SK-N-SH (cell line): ENCODE measurements around the gene CENPX. TPM values are rescaled to one million over a fixed set of nuclear protein-coding genes. Genes with fewer than 3 reads are reported as not detected.

Experiments
- CTCF ChIA-PET: fragments of 300-600, 350-600 bp; formaldehyde crosslinking; extraction: SDS; loops from one replicate; lab custom pipeline; 2021; lab: Yijun Ruan, JAX
- POLR2A ChIA-PET: fragments of 350-600 bp; sonication (Branson Sonifier 250); formaldehyde crosslinking; extraction: SDS; loops from one replicate; lab custom pipeline; 2020; ENCODE audit warnings: antibody characterized with exemption, inconsistent platforms; lab: Yijun Ruan, JAX
- DNase-seq: peaks from one replicate; pipeline ENCODE4 v3.0.0; 2012
- H2AFZ ChIP-seq: fragments of 200-600 bp; sonication (generic); 2 replicates; pipeline ENCODE4 v1.8.1; 2016; ENCODE audit warnings: antibody characterized with exemption, mild to moderate bottlenecking, low read depth
- H3F3A ChIP-seq: fragments of 200-600 bp; sonication (generic); replicated peaks from 2 replicates; pipeline ENCODE3; 2016; ENCODE audit warnings: antibody characterized with exemption, mild to moderate bottlenecking; ENCODE audit not compliant: insufficient read depth
- H3K27ac ChIP-seq, 2 experiments: fragments of 200-500 bp in 1 of 2; fragments of 200-600 bp in 1 of 2; sonication (Bioruptor generic) in 1 of 2; sonication (generic), shearing (Covaris generic) in 1 of 2; 2 replicates each; pipeline versions ENCODE4 v1.5.1 to v1.6.1; 2014 to 2016; ENCODE audit warnings: low read depth in 2 of 2, inconsistent platforms in 1 of 2, low read length in 1 of 2, mild to moderate bottlenecking in 1 of 2, mixed read lengths in 1 of 2
- H3K27me3 ChIP-seq: fragments of 200-600 bp; sonication (generic), shearing (Covaris generic); 2 replicates; pipeline ENCODE4 v1.6.1; 2016; ENCODE audit warnings: mixed run types; ENCODE audit not compliant: insufficient read depth
- H3K36me3 ChIP-seq, 2 experiments: fragments of 200-500 bp in 1 of 2; fragments of 200-600 bp in 1 of 2; sonication (Bioruptor generic) in 1 of 2; sonication (generic) in 1 of 2; replicated peaks in 1 of 2; 2 replicates each; pipeline versions ENCODE3 to v1.5.1; 2014 to 2016; ENCODE audit warnings: low read length in 1 of 2, mild to moderate bottlenecking in 1 of 2; ENCODE audit not compliant: insufficient read depth in 2 of 2, control insufficient read depth in 1 of 2
- H3K4me1 ChIP-seq, 2 experiments: fragments of 200-500 bp in 1 of 2; fragments of 200-600 bp in 1 of 2; sonication (Bioruptor generic) in 1 of 2; sonication (generic), shearing (Covaris generic) in 1 of 2; 2 replicates each; pipeline versions ENCODE4 v1.5.1 to v1.6.1; 2014 to 2016; ENCODE audit warnings: low read depth in 1 of 2, low read length in 1 of 2, mixed run types in 1 of 2; ENCODE audit not compliant: insufficient read depth in 2 of 2, control insufficient read depth in 1 of 2
- H3K4me2 ChIP-seq: fragments of 200-600 bp; sonication (generic), shearing (Covaris generic); 2 replicates; pipeline ENCODE4 v1.6.1; 2017; ENCODE audit warnings: mixed run types
- H3K4me3 ChIP-seq, 2 experiments: fragments of 200-500 bp in 1 of 2; fragments of 200-600 bp in 1 of 2; sonication (Bioruptor generic) in 1 of 2; sonication (generic), shearing (Covaris generic) in 1 of 2; 2 replicates each; pipeline versions ENCODE4 v1.5.1 to v1.8.1; 2014 to 2016; ENCODE audit warnings: low read depth in 2 of 2, inconsistent platforms in 1 of 2, low read length in 1 of 2, mild to moderate bottlenecking in 1 of 2, mixed read lengths in 1 of 2, moderate library complexity in 1 of 2
- H3K79me2 ChIP-seq: fragments of 200-600 bp; sonication (generic); 2 replicates; pipeline ENCODE4 v1.8.1; 2017; ENCODE audit warnings: mild to moderate bottlenecking; ENCODE audit not compliant: insufficient read depth
- H3K9ac ChIP-seq: fragments of 200-600 bp; sonication (generic); 2 replicates; pipeline ENCODE4 v1.6.1; 2017; ENCODE audit warnings: mixed run types
- H3K9me2 ChIP-seq: fragments of 200-600 bp; sonication (generic); 2 replicates; pipeline ENCODE4 v1.6.1; 2017; ENCODE audit warnings: mixed run types
- H3K9me3 ChIP-seq: fragments of 200-600 bp; sonication (generic); 2 replicates; pipeline ENCODE4 v1.6.1; 2017; ENCODE audit warnings: mixed run types, mild to moderate bottlenecking, moderate library complexity
- H4K20me1 ChIP-seq: fragments of 200-600 bp; sonication (generic); 2 replicates; pipeline ENCODE4 v1.6.1; 2017; ENCODE audit warnings: mild to moderate bottlenecking, mixed run types; ENCODE audit not compliant: insufficient read depth
- CHD2 ChIP-seq: fragments of 150-350 bp; IDR thresholded peaks from 2 replicates; pipeline ENCODE4 v1.6.1; 2018; ENCODE audit warnings: low read length; ENCODE audit not compliant: partially characterized antibody
- CTCF ChIP-seq: fragments of 200-600 bp; sonication (generic); IDR thresholded peaks from 2 replicates; pipeline ENCODE4 v1.6.1; 2017; ENCODE audit warnings: antibody characterized with exemption, mild to moderate bottlenecking, moderate library complexity
- ELF1 ChIP-seq: IDR thresholded peaks from 2 replicates; pipeline ENCODE4 v1.4.0; 2012
- EZH2phosphoT487 ChIP-seq: fragments of 200-600 bp; sonication (generic); IDR thresholded peaks from 2 replicates; pipeline ENCODE4 v1.6.1; 2017; ENCODE audit warnings: low read depth, mixed run types, mild to moderate bottlenecking, antibody characterized with exemption, moderate library complexity, borderline replicate concordance
- FOSL2 ChIP-seq: IDR thresholded peaks from 2 replicates; pipeline ENCODE4 v1.4.0; 2012; ENCODE audit warnings: low read depth, mild to moderate bottlenecking, moderate library complexity, borderline replicate concordance
- FOXJ3 ChIP-seq: sonication (generic); formaldehyde crosslinking; IDR thresholded peaks from 2 replicates; pipeline ENCODE4 v1.5.1; 2020; ENCODE audit warnings: mild to moderate bottlenecking, missing genetic modification reagents
- GATA2 ChIP-seq: sonication (generic); formaldehyde crosslinking; IDR thresholded peaks from 2 replicates; pipeline ENCODE4 v1.5.0; 2020; ENCODE audit warnings: mild to moderate bottlenecking, missing genetic modification reagents
- JUND ChIP-seq: IDR thresholded peaks from 2 replicates; pipeline ENCODE4 v1.4.0; 2012
- MEF2A ChIP-seq: IDR thresholded peaks from 2 replicates; pipeline ENCODE4 v1.4.0; 2012; ENCODE audit warnings: low read depth, borderline replicate concordance
- MXI1 ChIP-seq: IDR thresholded peaks from 2 replicates; pipeline ENCODE4 v1.6.1; 2012; ENCODE audit warnings: mild to moderate bottlenecking, low read depth, low read length, improper control_type of control experiment
- NFIC ChIP-seq: IDR thresholded peaks from 2 replicates; pipeline ENCODE4 v1.4.0; 2012; ENCODE audit warnings: borderline replicate concordance
- POLR2AphosphoS5 ChIP-seq: IDR thresholded peaks from 2 replicates; pipeline ENCODE4 v1.6.1; 2012; ENCODE audit warnings: low read depth, low read length
- RXRA ChIP-seq: IDR thresholded peaks from 2 replicates; pipeline ENCODE4 v1.4.0; 2012; ENCODE audit warnings: low read depth, mild to moderate bottlenecking, borderline replicate concordance
- TCF12 ChIP-seq: IDR thresholded peaks from 2 replicates; pipeline ENCODE4 v1.4.0; 2012
- TEAD4 ChIP-seq: IDR thresholded peaks from 2 replicates; pipeline ENCODE4 v1.4.0; 2012; ENCODE audit warnings: mild to moderate bottlenecking, borderline replicate concordance; ENCODE audit not compliant: insufficient read depth
- USF2 ChIP-seq: fragments of 150-350 bp; IDR thresholded peaks from 2 replicates; pipeline ENCODE4 v1.6.1; 2017; ENCODE audit warnings: antibody characterized with exemption, low read length, low read depth, borderline replicate concordance
- YY1 ChIP-seq: IDR thresholded peaks from 2 replicates; pipeline ENCODE4 v1.4.0; 2012; ENCODE audit warnings: low read depth, mild to moderate bottlenecking
- ZBTB33 ChIP-seq: IDR thresholded peaks from 2 replicates; pipeline ENCODE4 v1.4.0; 2012; ENCODE audit warnings: low read depth, borderline replicate concordance
- WGBS: methylation state at CpG from one replicate; pipeline ENCODE4 v1.1.6; 2017; ENCODE audit warnings: low lambda C conversion rate; 5-methylcytosine and 5-hydroxymethylcytosine counted together
- polyA plus RNA-seq, 3 experiments: library from polyadenylated mRNA; depleted of rRNA; stranded (reverse); fragments of >200 nt; gene quantifications; 2 replicates each; pipeline ENCODE4 v1.2.3, GENCODE V29; 2012

The CENPX gene
- polyA plus RNA-seq, 1 of the 3 experiments (the other 2 are of a cell fraction): 255 TPM

- no peak for DNase-seq
- Histone ChIP-seq H3K9me2 (no peaks in the 10 kb centered on the region), H3K79me2 (peaks cover 12% of the 10 kb centered on the region; the same call in 1 of the 2 replicates), H3K9me3 (no peaks in the 10 kb centered on the region), H3K27me3 (no peaks in the 10 kb centered on the region), H3K4me3 (no peak overlapping the region), H3K4me1 (peaks cover 16 to 44% of the 10 kb centered on the region in 2 experiments; a peak in 3 of 4 replicates), H4K20me1 (no peaks in the 10 kb centered on the region), H3K4me2 (peak overlapping the region; percentile 75; the same call in 1 of the 2 replicates), H3K36me3 (no peaks in the 10 kb centered on the region), H3K9ac (no peak overlapping the region), H2AFZ (no peak overlapping the region), H3K27ac (peak overlapping the region in 1 of 2 experiments; percentile 90; a peak in 2 of 4 replicates), H3F3A (peaks cover 28% of the 10 kb centered on the region)
- ChIA-PET CTCF (interaction anchor here (0.8 to 4.4 kb wide), 5 partner anchors 10 to 45 kb away, joined by 3 to 53 read pairs (median 6); partner anchors contain the start of gene NOTUM), POLR2A (no interaction called here)
- TF ChIP-seq CHD2 (no peak), TCF12 (no peak), RXRA (no peak), TEAD4 (no peak), YY1 (no peak), USF2 (no peak), ZBTB33 (no peak), GATA2 (CRISPR knock-in tag) (no peak), MEF2A (no peak), EZH2phosphoT487 (no peak), JUND (no peak), CTCF (no peak), ELF1 (no peak), FOSL2 (no peak), NFIC (no peak), POLR2AphosphoS5 (no peak), MXI1 (no peak), FOXJ3 (no peak)
- WGBS: 89% methylated on average over 25 of the region's 30 CpGs
Observed at GRCh38 chr17:82005701-82006348, 16.9 kb downstream of the CENPX start.
